ENCODE results near the gene MMP15.

DNA sequence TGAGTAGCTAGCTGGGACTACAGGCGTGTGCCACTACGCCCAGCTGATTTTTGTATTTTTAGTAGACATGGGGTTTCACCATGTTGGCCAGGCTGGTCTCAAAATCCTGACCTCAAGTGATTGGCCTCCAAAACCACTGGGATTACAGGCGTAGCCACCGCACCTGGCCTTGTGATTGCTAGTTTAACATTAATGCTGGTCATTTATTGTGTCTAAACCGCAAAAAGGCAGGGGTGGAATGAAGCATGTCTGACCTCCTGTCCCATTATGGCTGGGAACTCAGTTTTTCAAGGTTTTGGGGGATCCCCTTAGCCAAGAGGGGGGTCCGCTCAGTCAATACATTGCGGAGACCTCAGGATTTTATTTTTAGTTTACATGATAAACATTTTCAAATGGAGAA is 43.9 kb upstream of the MMP15 start:
- TF ChIP-seq, protein P1, sequence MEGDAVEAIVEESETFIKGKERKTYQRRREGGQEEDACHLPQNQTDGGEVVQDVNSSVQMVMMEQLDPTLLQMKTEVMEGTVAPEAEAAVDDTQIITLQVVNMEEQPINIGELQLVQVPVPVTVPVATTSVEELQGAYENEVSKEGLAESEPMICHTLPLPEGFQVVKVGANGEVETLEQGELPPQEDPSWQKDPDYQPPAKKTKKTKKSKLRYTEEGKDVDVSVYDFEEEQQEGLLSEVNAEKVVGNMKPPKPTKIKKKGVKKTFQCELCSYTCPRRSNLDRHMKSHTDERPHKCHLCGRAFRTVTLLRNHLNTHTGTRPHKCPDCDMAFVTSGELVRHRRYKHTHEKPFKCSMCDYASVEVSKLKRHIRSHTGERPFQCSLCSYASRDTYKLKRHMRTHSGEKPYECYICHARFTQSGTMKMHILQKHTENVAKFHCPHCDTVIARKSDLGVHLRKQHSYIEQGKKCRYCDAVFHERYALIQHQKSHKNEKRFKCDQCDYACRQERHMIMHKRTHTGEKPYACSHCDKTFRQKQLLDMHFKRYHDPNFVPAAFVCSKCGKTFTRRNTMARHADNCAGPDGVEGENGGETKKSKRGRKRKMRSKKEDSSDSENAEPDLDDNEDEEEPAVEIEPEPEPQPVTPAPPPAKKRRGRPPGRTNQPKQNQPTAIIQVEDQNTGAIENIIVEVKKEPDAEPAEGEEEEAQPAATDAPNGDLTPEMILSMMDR (IDR thresholded peaks at IDR 0.05), result no peak
- TF ChIP-seq POLR2AphosphoS5 (IDR thresholded peaks at IDR 0.05), result no peak
